GM10266 (cell line): ENCODE data around the gene RBL1.
"Not testable (repeated sequence)": the region's sequence is repeated elsewhere in the genome, so short reads cannot be mapped to it uniquely, and the experiment has no call there.

Source experiments
- DNase-seq: peaks from one replicate; pipeline ENCODE4 v3.0.0; 2012; ENCODE audit errors: extremely low spot score
- CTCF ChIP-seq: IDR thresholded peaks from 2 replicates; pipeline ENCODE4 v1.5.1; 2012; ENCODE audit warnings: mild to moderate bottlenecking, low read depth; ENCODE audit not compliant: control insufficient read depth, insufficient read depth; ENCODE audit errors: missing control alignments

RBL1 gene

GRCh38 chr20:36975099-36975818 is 120.5 kb downstream of the RBL1 start:
- no peak for TF ChIP-seq CTCF
- peak; percentile 43 for DNase-seq

GRCh38 chr20:36974660-36975059 is 121.1 kb downstream of the RBL1 start:
- DNase-seq = no peak
- TF ChIP-seq CTCF = no peak

- no peak for TF ChIP-seq CTCF
- no peak for DNase-seq
Observed at GRCh38 chr20:36971103-36971502, 124.7 kb downstream of the RBL1 start.

- DNase-seq = no peak
- TF ChIP-seq CTCF = no peak
Observed at GRCh38 chr20:36969478-36970186, 126.2 kb downstream of the RBL1 start.

GRCh38 chr20:36969051-36969450 is 126.7 kb downstream of the RBL1 start:
- DNase-seq = no peak
- no peak for TF ChIP-seq CTCF

GRCh38 chr20:36967636-36968035 is 128.2 kb downstream of the RBL1 start:
- no peak for TF ChIP-seq CTCF

GRCh38 chr20:36966965-36967364 is 128.8 kb downstream of the RBL1 start:
- not testable (repeated sequence) for DNase-seq

More at GRCh38 chr20:36967636-36968035, 128.2 kb downstream of the RBL1 start:
- DNase-seq = no peak

- not testable (repeated sequence) for DNase-seq
Observed at GRCh38 chr20:36962354-36962941, 133.3 kb downstream of the RBL1 start.
